ENCODE measurements around the gene CLCNKA.
"Not testable (repeated sequence)": the region's sequence is repeated elsewhere in the genome, so short reads cannot be mapped to it uniquely, and the experiment has no call there.

The CLCNKA gene

DNA sequence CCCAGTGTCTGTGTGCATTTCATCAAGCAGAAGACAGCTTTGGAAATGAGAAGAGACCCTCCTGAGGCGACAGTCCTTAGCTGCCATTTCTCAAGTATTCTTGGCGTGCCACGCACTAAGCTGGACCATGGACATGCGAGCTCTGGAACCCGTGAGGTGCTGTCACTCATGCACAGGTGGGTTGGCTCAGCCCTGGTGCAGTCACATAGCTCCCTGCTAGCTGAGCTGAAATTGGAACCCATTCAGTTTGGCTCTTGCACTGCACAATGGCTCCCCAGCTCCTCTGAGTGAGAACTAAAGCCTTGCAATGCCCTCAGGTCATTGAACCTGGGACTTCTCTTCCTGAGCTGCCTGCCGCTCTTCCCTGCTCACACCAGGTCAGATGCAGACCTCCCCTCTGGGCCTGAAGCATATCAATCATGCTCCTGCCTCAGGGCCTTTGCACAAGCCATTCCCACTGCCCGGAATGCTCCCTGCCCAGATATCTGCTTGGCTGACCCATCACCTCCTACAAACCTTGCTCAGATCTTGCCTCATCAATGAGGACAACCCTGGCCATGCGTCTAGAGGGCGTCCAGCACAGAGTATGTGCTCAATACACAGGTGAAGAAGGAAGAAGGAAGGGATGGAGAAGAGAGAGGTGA, 24.1 kb upstream of the CLCNKA start:
- DNase-seq (ENCODE audit: low spot score): no peak

DNA sequence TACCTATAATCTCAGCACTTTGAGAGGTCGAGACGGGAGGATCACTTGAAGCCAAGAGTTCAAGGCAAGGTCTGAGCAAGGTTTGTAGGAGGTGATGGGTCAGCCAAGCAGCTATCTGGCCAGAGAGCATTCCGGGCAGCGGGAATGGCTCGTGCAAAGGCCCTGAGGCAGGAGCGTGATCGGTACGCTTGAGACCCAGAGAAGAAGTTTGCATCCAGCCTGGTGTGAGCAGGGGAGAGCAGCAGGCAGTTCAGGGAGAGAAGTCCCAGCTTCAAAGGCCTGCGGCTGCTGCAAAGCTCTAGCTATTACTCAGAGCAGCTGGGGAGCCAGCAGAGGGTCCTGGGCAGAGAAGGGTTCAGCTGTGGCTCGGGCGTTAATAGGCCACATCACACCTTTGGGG, 22.9 kb upstream of the CLCNKA start:
- DNase-seq (ENCODE audit: low spot score): no peak

DNA sequence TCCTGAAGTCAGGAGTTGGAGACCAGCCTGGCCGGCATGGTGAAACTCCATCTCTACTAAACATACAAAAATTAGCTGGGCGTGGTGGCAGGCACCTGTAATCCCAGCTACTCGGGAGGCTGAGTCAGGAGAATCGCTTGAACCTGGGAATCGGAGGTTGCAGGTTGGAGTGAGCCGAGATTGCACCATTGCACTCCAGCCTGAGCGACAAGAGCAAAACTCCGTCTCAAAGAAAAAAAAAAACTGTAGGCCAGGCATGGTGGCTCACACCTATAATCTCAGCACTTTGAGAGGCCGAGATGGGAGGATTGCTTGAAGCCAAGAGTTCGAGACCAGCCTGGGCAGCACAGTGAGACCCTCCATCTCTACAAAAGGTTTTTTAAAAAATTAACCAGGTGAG, 20.6 kb upstream of the CLCNKA start:
- not testable (repeated sequence) for DNase-seq (ENCODE audit: low spot score)

DNA sequence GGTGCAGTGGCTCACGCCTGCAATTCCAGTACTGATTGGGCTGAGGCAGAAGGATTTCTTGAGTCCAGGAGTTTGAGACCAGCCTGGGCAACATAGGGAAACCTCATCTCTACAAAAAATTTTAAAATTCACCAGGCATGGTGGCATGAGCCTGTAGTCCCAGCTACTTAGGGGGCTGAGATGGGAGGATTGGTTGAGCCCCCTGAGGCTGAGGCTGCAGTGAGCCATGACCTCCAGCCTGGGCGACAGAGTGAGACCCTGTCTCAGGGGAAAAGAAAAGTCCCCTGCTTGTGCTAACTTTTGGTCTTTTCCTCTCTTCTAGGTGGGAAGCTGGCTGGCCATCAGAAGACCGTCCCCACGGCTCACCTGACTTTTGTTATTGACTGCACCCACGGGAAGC, 16.2 kb upstream of the CLCNKA start:
- DNase-seq (ENCODE audit: low spot score): no peak

DNA sequence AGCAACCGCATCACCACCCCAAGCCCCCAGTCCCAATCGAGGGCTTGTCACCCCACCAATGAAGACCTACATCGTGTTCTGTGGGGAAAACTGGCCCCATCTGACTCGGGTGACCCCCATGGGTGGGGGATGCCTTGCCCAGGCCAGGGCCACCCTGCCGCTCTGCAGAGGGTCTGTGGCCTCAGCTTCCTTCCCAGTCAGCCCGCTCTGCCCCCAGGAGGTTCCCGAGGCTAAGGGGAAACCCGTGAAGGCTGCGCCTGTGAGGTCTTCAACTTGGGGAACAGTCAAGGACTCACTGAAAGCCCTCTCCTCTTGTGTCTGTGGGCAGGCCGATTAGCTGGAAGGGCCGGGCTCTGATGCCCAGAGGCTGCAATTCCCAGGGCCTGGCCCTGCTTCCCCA, 15.8 kb upstream of the CLCNKA start:
- no peak for DNase-seq (ENCODE audit: low spot score)

DNA sequence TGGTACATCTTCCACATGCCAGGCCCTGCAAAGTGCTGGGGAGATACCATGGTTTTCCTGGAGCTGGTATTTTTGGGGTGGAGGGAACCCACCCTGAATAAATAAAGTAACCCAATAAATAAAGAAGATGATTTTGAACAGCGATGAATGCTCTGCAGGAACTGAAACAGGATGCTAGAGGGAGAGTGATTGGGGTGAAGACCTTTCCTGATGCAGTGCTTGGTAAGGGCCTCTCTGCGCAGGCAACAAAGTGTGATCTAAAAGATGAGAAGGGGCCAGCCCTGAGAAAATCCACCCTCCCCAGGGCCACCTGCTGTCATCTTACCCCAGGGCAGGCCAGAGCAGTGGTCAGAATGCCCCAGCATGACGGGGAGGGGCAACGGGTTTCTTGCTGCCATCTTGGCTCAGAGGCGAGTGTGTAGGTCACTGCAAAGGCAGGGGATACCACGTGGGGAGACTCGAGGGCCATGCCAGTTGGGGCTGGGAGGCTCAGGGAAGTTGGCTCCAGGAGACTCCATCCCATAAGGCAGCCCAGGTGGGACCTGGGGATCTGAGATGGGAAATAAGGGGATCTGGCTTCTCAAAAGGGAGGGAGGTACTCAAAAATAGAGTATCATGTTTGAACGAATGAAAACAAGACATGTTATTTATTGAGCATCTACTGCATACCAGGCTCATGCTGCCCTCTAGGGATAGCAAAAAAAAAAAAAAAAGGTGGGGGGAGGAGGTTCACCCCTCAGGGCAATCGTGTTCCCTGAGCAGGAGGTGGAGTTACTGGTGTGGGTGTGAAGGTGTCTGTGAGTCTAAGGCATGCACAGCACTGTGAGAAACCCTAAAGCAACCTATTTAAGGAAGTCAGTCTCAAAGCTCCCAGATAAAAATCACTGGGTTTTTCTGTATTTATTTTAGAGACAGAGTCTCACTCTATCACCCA, 15.0 kb upstream of the CLCNKA start:
- DNase-seq (ENCODE audit: low spot score): no peak

DNA sequence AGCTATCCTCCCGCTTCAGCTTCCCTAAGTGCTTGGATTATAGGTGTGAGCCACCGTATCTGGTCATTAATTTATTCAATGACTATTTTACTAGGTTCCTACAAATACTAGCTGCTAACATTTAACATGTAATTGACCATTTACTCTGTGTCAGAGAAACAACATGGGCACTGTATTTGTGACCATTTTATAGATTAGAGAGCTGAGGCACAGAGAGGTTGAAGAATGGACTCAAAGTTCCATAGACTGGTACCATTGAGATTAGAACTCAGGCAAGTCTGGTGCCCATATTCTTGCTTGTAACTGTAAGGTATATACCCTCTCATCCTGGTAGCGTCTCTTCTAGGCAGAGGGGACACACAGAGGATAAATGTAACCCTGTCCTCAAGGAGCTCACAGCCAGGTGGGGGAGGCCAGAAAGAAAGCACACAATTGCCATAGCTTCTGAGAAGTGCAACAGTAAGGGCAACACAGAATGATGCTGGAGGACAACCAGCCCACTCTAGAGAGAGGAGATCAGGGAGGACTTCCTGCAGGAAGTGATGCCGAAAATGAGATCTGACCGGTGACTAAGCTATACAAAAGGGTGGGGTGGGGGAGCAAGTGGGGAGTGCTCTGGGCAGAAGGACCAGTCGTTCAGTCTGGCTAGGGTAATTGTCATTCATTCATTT, 14.0 kb upstream of the CLCNKA start:
- DNase-seq (ENCODE audit: low spot score): no peak

DNA sequence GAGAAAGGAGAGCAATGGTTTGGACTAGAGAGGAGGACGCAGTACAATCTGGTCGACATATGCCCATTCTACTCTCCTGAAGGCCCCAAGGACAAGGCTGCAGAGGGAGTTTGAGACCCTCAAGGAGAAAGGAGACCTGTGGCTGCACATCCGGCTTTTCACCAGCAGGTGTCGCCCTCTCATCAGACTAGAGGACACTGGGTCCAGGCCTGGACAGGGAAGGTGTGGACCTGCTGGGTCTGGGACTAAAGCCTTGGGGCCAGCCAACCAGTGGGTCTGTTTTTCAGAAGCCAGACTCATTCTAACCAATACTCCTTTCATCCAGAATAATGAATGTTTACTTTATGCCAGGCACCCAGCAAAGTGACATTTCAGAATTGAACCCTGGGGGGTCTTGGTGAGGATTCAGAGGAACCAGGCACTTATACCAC, 12.8 kb upstream of the CLCNKA start:
- peak; percentile 86 for DNase-seq (ENCODE audit: low spot score)

DNA sequence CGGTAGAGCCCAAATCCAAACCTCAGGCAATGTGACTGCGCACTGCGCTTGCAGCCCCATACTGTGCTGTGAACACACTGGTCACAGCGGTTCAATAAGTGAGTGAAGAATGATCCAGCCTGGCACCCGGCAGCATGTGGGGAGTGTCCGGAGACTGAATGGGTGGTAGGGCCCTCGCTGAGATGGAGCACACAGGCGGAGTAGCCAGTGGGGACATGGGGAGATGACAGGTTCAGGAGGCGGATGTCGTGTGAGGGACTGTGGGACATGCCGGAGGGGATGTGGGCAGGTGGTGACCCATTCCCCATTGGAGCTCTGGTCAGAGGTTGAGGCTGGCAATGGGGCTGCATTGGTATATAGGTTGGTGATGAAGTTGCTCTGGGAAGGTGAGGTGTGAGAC, 12.2 kb upstream of the CLCNKA start:
- no peak for DNase-seq (ENCODE audit: low spot score)

DNA sequence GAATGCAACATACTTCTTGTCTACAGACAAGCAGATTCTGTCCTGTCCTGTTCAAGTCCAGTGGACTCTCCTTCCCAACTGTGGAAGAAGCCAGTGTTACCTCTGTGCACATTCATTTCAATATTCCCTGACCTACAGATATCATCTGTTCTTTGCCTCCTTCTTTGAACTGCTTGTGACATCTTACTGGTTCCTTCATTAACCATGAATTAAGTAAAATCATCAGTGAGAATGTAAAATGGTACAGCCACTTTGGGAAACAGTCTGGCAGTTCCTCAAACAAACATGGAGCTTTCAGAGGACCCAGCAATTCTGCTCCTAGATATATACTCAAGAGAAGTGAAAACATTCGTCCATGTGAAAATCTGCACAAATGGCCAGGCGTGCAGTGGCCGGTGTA, 11.0 kb upstream of the CLCNKA start:
- no peak for DNase-seq (ENCODE audit: low spot score)

DNA sequence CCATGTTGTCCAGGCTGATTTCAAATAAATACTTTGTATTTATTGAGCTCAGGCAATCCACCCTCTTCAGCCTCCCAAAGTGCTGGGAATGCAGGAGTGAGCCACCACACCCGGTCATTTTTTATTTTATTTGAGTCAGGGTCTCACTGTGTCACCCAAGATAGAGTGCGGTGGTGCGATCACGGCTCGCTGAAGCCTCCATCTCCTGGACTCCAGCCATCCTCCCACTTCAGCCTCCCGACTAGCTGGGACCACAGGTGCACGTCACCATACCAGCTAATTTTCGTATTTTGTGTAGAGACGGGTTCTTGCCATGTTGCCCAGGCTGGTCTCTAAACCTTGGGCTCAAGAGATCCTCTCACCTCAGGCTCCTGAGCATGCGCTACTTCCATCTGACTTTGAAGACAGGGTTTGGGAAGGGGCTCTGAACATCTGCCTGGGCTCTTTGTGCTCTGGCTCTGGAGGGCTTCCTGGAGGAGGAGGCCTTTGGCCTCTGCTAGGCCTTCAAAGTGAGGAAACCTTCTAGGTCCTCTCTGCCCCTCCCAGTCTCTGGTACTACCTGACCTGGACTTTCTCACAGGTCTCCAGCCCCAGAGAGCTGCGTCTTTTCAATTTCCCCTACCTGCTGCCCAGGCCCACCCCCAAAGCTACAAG, 9.8 kb upstream of the CLCNKA start:
- no peak for DNase-seq (ENCODE audit: low spot score)

DNA sequence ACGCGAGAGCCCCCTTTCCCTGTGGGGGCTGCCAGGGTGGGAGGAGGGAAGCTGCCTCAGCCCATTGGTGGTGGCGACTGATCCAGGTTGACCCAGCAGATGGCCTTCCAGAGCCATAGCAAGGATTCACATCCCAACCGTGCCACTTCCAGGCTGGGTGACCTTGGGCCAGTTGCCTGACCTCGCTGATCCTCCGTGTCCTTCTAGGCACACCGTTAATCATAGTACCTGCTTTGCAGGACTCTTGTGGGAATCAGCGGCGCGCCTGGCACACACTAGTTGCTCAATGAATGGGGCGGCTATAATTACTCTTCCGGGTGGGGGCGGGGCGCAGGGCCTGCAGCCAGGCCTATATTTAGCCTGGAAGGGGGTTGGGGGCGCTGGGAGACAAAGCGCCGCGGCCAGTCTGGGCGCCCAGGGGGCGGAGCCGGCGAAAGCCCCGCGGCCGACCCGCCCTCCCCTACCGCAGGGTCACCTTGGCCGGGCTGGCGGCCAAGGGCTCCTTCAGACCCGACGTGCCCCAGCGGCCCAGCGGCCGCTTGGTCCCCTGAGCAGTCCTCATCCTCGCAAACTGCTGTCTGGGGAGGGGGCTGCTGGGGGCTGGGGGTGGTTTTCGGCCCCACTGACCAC, 9.1 kb upstream of the CLCNKA start:
- no peak for DNase-seq (ENCODE audit: low spot score)

DNA sequence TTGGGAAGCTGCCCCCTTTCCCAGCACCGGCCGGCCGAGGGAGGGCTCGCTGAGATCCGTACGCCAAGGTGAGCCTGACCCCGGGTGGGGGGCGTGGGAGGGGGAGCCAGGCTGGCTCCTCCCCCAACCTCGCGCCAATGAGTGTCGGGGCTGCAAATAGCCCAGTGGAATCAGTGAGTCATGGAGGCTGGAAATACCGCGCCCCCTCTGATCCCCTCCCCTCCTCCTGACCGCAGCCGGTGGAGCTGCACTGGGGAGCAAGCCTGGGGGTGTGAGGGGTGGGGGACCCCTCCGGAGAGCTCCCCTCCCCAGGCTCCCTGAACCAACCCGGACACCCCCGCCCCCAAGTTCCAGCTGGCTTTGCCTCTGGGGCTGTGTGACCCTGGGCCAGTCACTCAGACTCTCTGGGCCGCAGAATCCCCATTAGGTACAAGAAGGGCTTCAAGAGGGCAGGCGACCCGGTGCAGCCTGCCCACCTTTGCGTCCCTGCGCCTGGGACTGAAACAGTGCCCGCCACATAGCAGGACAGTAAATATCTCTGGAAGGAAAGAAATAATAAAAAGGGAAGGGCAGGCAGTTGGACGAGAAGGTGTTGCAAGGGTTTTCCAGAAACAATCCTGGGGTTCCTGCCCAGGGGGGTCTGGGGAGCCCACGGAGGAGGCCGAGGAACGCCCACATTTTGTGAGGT, 8.5 kb upstream of the CLCNKA start:
- peak; percentile 83 for DNase-seq (ENCODE audit: low spot score)

DNA sequence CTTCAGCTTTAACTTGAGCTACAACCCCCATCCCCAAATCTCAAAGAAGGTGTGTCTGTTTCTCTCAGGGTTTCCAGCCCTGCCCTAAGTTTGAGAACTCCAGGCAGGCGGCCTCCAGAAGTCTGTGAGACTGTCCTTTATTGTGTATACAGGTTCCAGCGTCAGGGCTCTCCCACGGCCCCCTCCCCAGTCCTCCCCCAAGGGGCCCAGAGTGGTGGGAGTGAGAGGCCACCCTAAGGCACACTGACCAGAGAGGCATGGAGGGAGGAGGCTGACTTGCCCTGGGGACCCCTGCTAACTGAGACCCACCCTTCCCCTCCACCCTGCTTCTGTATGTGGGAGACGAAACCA, 8.0 kb upstream of the CLCNKA start:
- no peak for DNase-seq (ENCODE audit: low spot score)

DNA sequence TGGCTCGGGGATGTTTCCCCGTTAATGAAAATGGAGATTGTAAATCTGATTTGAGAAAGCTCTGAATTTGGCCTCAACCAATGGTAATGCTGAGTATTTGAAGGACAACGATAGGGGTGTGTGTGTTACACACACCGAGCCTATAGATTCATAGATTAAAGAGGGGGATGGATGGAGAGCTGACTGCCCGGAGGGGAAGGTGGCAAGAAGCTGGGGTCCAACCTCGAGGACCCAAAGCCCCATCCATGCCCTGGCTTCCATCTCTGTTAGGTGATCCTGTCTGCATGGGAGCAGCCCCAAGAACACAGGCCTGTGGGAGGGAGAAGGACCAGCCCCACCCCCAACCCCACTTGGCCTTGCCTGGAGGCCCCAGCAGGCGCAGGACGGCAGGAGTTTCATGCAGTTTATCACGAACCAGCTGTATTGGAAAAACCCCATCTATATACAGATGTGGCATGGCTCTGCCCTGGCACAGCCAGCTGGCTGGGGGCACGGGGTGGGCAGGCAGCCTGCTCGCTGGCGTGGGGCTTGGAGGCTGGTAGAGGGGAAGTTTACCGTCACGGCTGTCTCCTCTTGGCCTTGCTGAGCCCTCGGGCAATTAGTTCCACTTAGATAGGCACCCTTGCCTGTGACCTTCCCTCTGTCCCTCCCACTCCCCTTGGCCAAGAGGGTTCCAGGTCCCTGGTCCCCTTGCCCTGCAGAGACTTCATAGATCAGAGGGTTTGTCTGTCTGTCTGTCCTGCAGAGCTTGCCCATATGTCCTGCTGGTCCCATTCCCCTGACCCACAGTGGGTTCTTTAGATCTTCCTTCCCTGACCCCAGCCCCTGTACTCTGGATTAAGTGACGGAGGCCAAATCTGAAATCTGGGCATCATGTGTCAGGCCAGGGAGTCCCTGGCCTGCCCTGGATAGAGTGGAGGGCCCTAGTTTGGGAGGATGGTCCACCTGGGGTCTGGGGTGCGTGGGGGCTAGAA, 7.0 kb upstream of the CLCNKA start:
- no peak for DNase-seq (ENCODE audit: low spot score)

DNA sequence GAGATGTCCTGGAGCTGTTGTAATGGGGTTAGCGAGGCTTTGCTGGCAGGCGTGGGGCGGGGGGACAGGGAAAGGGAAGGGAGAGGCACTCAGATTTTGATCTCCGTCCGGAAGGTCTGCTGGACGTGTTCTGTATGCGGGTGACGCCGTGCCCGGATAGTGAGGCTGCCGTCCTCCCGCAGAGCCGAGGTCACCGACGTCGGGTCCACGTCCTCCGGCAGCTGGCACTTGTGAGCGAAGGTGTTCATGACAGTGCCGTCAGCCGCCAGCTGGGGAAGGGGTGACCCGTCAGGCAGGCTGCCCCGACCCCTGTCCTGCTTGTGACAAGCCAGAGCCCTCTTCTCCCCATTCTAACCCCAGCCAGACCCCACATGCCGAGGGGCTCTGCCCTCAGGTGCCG, 6.3 kb upstream of the CLCNKA start:
- DNase-seq (ENCODE audit: low spot score): no peak

DNA sequence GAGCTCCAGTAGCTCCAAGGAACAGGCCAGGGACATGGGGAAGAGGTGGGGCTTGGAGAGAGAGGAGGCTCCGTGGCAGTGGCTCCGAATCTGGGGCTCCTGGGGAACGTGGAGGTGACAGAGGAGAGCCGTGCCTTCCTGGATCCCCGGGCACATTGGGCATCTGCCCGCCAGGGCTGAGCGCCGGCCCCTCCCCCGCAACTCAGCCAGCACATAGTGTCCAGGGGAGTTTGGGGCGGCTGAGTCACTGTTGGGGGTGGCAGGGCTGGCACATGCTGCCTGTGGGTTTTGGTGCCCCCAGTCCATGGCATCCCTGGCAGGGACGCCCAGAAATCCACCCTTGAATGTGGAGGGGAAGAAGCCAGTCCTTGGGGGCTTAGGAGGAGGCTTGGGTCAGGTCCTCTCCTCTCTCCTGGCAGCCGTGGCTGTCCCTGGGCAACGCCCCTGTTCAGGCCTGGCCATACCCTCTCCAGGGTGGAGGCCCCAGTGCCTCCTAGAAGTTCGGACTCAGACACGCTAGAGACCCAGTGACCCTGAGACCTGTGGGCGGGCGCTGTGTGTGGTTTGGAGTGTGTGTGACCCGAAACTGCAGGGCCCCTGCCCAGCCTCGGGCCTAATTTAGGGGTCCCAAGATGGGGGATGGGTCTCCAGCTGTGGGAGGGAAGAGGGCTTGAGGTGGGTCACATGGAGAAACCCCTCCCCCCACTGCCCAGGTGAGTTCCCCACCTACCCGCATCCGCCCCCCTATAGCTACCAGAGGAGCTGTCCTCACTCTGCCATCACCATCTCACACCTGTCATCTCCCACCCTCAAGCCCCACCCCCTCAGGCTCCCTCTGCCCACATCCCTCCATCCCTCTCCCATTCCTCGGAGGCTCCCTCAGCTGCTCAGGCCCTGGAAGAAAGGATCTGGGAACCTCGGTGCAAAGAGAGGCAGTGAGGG, 5.6 kb upstream of the CLCNKA start:
- no peak for DNase-seq (ENCODE audit: low spot score)

DNA sequence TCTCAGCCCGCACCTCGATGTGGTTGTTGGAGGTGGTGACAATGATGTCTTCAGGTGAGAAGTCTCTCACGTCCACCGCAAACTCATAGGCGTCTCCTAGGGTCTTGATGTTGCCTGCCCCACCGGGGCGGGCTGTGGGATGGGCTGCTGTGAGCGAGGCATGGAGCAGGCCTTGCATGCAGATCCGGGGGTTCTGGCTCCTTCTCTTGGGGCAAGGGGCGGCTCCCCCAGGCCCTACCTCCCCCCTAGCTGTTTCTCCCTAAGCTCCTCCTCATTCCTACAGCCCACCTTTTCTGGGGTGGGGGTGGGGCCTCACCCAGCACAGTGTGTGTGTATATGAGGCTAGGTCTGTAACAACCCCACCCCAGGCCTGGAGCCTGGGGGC, 4.8 kb upstream of the CLCNKA start:
- DNase-seq (ENCODE audit: low spot score): no peak

All from left forelimb (tissue), 1 donor.